ENCODE data around the gene MTA3. TPM values are rescaled to one million over a fixed set of nuclear protein-coding genes. Genes with fewer than 3 reads are reported as not detected.

Gene MTA3
- total RNA-seq, 4 donors from 2014 or later, result 25.6 to 89.1 (median 64.0) TPM

DNA sequence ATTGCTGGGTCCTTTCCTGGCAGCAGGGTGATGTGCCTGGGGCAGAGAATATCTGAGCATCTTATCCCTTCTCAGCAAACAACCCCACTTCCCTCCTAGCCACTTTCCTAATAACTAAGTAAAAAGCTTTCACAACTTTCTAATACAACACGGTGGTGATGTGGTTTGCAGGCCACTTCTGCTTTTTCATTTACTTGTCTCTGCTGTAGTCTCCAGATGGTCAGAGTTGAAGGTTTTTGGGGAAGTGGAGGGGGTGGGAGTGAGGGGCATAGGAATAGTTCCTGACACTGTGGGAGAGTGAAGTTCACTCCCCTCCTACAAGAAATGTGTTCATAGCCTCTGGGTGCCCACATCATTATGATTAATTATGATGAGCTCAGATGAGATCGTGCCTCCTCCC is 183.9 kb downstream of the MTA3 start:
- no peaks in the 10 kb centered on the region for H3K4me1 ChIP-seq
- no peaks in the 10 kb centered on the region for H3K27me3 ChIP-seq
- no peak for DNase-seq
- H3K27ac ChIP-seq, result no peak overlapping the region
- no peaks in the 10 kb centered on the region for H3K36me3 ChIP-seq
- intact Hi-C loops (cut with DNase I; ENCODE audit: low total_unique reads), result no loop called here
- no peak overlapping the region for H3K4me3 ChIP-seq
- TF ChIP-seq, protein P1, sequence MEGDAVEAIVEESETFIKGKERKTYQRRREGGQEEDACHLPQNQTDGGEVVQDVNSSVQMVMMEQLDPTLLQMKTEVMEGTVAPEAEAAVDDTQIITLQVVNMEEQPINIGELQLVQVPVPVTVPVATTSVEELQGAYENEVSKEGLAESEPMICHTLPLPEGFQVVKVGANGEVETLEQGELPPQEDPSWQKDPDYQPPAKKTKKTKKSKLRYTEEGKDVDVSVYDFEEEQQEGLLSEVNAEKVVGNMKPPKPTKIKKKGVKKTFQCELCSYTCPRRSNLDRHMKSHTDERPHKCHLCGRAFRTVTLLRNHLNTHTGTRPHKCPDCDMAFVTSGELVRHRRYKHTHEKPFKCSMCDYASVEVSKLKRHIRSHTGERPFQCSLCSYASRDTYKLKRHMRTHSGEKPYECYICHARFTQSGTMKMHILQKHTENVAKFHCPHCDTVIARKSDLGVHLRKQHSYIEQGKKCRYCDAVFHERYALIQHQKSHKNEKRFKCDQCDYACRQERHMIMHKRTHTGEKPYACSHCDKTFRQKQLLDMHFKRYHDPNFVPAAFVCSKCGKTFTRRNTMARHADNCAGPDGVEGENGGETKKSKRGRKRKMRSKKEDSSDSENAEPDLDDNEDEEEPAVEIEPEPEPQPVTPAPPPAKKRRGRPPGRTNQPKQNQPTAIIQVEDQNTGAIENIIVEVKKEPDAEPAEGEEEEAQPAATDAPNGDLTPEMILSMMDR (IDR thresholded peaks at IDR 0.05), result no peak
- no peak for TF ChIP-seq POLR2A (IDR thresholded peaks at IDR 0.05)
- H3K9me3 ChIP-seq, result no peaks in the 10 kb centered on the region

- DNase-seq, result no peak
- no peaks in the 10 kb centered on the region for H3K27me3 ChIP-seq
- H3K36me3 ChIP-seq, result no peaks in the 10 kb centered on the region
- no peaks in the 10 kb centered on the region for H3K4me1 ChIP-seq
- H3K9me3 ChIP-seq, result no peaks in the 10 kb centered on the region
- intact Hi-C loops (cut with DNase I; ENCODE audit: low total_unique reads), result no loop called here
- no peak overlapping the region for H3K27ac ChIP-seq
- TF ChIP-seq POLR2A (IDR thresholded peaks at IDR 0.05), result no peak
- TF ChIP-seq, protein P1 (IDR thresholded peaks at IDR 0.05), result no peak
- no peak overlapping the region for H3K4me3 ChIP-seq
These were observed 184.7 kb downstream of the MTA3 start for GRCh38 chr2:42752816-42753813.

DNA sequence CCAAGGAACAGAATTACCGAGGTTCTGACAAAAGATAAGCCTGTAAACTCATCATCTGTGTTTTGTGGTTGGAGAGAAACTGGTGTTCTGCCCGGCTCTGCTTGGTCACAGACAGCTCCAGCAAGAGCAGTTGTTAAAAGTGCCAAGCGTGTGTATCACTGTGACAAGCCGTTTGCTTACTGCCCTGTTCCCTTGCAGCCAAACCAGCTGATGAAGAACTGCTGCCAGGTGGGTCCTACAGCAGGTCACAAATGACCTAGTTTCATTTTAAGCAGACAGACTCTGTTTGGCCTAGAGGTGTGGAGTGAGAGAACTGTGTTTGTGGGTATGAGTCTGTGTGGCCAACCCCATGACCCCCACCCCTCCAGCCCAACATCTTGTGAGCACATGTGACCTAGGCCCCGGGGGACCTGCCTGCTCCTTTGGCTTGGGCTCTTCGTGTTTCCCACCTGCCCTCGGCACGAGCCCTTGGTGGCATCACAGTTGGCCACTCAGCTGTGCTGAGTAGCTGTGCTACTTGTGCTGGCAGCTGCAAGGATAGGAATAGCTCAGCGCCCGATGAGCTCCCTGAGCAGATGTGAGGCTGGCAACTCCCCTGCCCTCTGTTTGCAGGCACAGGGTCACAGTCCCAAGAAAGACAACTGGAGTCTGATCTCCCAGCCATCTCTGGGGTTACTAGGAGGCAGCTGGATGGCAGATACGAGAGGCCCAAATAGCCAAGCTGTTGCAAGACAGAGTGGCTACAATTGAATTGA is 185.8 kb downstream of the MTA3 start:
- Histone ChIP-seq H3K4me1 (no peaks in the 10 kb centered on the region), H3K4me3 (no peak overlapping the region), H3K9me3 (no peaks in the 10 kb centered on the region), H3K27me3 (no peaks in the 10 kb centered on the region), H3K36me3 (no peaks in the 10 kb centered on the region), H3K27ac (no peak overlapping the region)
- intact Hi-C loops (cut with DNase I; ENCODE audit: low total_unique reads), result no loop called here
- TF ChIP-seq, protein P1 (IDR thresholded peaks at IDR 0.05), result no peak
- TF ChIP-seq POLR2A (IDR thresholded peaks at IDR 0.05), result no peak
- DNase-seq, result no peak

DNA sequence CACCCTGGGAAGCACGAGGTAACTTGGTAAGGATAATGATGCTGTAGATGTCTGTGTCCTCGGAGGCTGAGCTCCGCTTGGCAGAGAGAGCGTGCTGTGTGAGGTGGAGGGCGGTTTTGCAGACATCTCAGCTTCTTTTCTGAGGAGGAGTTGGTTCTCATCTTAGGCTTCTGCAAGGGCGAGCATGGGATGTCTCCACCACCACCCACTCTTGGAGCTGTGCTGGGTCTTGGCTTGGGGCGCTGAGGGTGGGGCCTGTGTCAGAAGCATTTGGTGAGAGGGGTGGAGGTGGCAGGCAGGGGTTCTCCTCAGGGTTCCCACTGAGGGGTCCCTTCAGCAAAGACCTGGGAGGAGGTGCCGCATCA is 186.3 kb downstream of the MTA3 start:
- Histone ChIP-seq H3K27ac (no peak overlapping the region), H3K4me1 (no peaks in the 10 kb centered on the region), H3K9me3 (no peaks in the 10 kb centered on the region), H3K36me3 (no peaks in the 10 kb centered on the region), H3K27me3 (no peaks in the 10 kb centered on the region), H3K4me3 (no peak overlapping the region)
- TF ChIP-seq, protein P1 (IDR thresholded peaks at IDR 0.05), result no peak
- no peak for TF ChIP-seq POLR2A (IDR thresholded peaks at IDR 0.05)
- intact Hi-C loops (cut with DNase I; ENCODE audit: low total_unique reads), result no loop called here
- no peak for DNase-seq
